Lung (tissue), 12 donors: ENCODE measurements around the gene SLC49A3. TPM values are rescaled to one million over a fixed set of nuclear protein-coding genes. Genes with fewer than 3 reads are reported as not detected.

Experiments
- ATAC-seq: fragments of 200-7000 bp; cut with Tn5 transposase; one replicate; pipeline ENCODE4 v1.9.1; 2020; ENCODE audit warnings: moderate number of reproducible peaks; ENCODE audit not compliant: insufficient read depth, low FRiP score
- DNase-seq, 3 donors: peaks; one replicate each; pipeline ENCODE4 v3.0.0-alpha.2; 2013 to 2017
- H3K27ac ChIP-seq, 2 donors: one replicate each; pipeline ENCODE4 v1.5.1; 2013; ENCODE audit warnings: mild to moderate bottlenecking in 2 of 2, moderate library complexity in 2 of 2, control low read depth in 1 of 2, inconsistent platforms in 1 of 2, low read depth in 1 of 2, low read length in 1 of 2
- H3K27me3 ChIP-seq, 3 donors: one replicate each; pipeline ENCODE4 v1.5.1; 2013; ENCODE audit warnings: low read length in 2 of 3; ENCODE audit not compliant: control insufficient read depth in 3 of 3, insufficient read depth in 3 of 3
- H3K36me3 ChIP-seq, 4 donors: one replicate each; pipeline ENCODE4 v1.5.1; 2013; ENCODE audit warnings: low read length in 4 of 4, mild to moderate bottlenecking in 1 of 4, moderate library complexity in 1 of 4; ENCODE audit not compliant: control insufficient read depth in 4 of 4, insufficient read depth in 4 of 4
- H3K4me1 ChIP-seq, 5 donors: one replicate each; pipeline ENCODE4 v1.5.1; 2013; ENCODE audit warnings: low read length in 5 of 5, mild to moderate bottlenecking in 2 of 5, moderate library complexity in 1 of 5; ENCODE audit not compliant: control insufficient read depth in 5 of 5, insufficient read depth in 5 of 5
- H3K4me3 ChIP-seq: one replicate; pipeline ENCODE4 v1.5.1; 2013; ENCODE audit warnings: mild to moderate bottlenecking, control low read depth, moderate library complexity
- H3K9ac ChIP-seq, 2 donors: one replicate each; pipeline ENCODE4 v1.5.1; 2013; ENCODE audit warnings: low read length in 2 of 2, control low read depth in 1 of 2; ENCODE audit not compliant: insufficient read depth in 1 of 2
- H3K9me3 ChIP-seq, 4 donors: one replicate each; pipeline ENCODE4 v1.5.1; 2013; ENCODE audit warnings: low read length in 3 of 4, mild to moderate bottlenecking in 1 of 4, moderate library complexity in 1 of 4; ENCODE audit not compliant: control insufficient read depth in 4 of 4, insufficient read depth in 3 of 4
- CTCF ChIP-seq: IDR thresholded peaks from 2 replicates; pipeline ENCODE4 v1.5.1; 2012; ENCODE audit warnings: mild to moderate bottlenecking; ENCODE audit errors: control extremely low read depth, extremely low read depth
- WGBS, 2 donors: extraction: QIAGEN DNeasy Blood & Tissue Kit; methylation state at CpG; one replicate each; pipeline ENCODE4 v1.1.7; 2013; 5-methylcytosine and 5-hydroxymethylcytosine counted together
- polyA plus RNA-seq, 2 donors: library from polyadenylated mRNA; stranded (reverse); fragments of 200-250 nt; gene quantifications; one replicate each; pipeline ENCODE4 v1.2.1, GENCODE V29; 2013
- total RNA-seq, 2 donors: library from RNA; depleted of rRNA in 1 of 2; stranded (reverse); fragments of >200 nt in 1 of 2; gene quantifications; one replicate each; pipeline ENCODE4 v1.2.1, GENCODE V29; 2014 to 2021
- donor health status: control.
- donor health status: control.
- donor health status: Bipolar disorder and iron deficiency.
- donor health status: healthy.
- donor health status: DM: yes; HTN: yes; CAD: no.

The SLC49A3 gene
- total and polyA plus RNA-seq, 4 donors: 8.2 to 35.1 (median 17.7) TPM

- no peak for TF ChIP-seq CTCF
- ATAC-seq (no peak), DNase-seq (no peak)
- 66 to 82% methylated on average over 22 to 26 of the region's 26 CpGs for WGBS, 2 donors
- Histone ChIP-seq H3K27me3 (no peaks in the 10 kb centered on the region), H3K27ac (peak overlapping the region; percentile 69 to 92), H3K36me3 (peaks cover 0 to 5% (median 0%) of the 10 kb centered on the region in 4 donors), H3K4me1 (peaks cover 0 to 38% (median 22%) of the 10 kb centered on the region in 5 donors), H3K4me3 (peak overlapping the region; percentile 57), H3K9me3 (no peaks in the 10 kb centered on the region), H3K9ac (no peak overlapping the region)
Measured at GRCh38 chr4:687971-688853, 739 bp downstream of the SLC49A3 start.

GRCh38 chr4:687048-687970 lies 1.6 kb downstream of the SLC49A3 start:
- DNase-seq (no peak), ATAC-seq (peak; percentile 80)
- H3K4me1 ChIP-seq: peaks cover 0 to 38% (median 22%) of the 10 kb centered on the region in 5 donors
- no peak for TF ChIP-seq CTCF
- no peaks in the 10 kb centered on the region for H3K9me3 ChIP-seq
- WGBS, 2 donors: 64 to 66% methylated on average over 37 to 38 of the region's 38 CpGs
- H3K4me3 ChIP-seq: no peak overlapping the region
- H3K36me3 ChIP-seq: peaks cover 0 to 5% (median 0%) of the 10 kb centered on the region in 4 donors
- peak overlapping the region; percentile 69 to 92 for H3K27ac ChIP-seq
- no peak overlapping the region for H3K9ac ChIP-seq
- no peaks in the 10 kb centered on the region for H3K27me3 ChIP-seq

- Histone ChIP-seq H3K27me3 (no peaks in the 10 kb centered on the region), H3K4me1 (peaks cover 0 to 38% (median 22%) of the 10 kb centered on the region in 5 donors), H3K4me3 (no peak overlapping the region), H3K9ac (no peak overlapping the region), H3K36me3 (peaks cover 0 to 5% (median 0%) of the 10 kb centered on the region in 4 donors), H3K9me3 (no peaks in the 10 kb centered on the region), H3K27ac (peak overlapping the region; percentile 29 to 43)
- DNase-seq: no peak
- no peak for ATAC-seq
- TF ChIP-seq CTCF: no peak
- 95% methylated on average over 31 of the region's 31 CpGs for WGBS, 2 donors
Measured at GRCh38 chr4:686413-687040, 2.4 kb downstream of the SLC49A3 start.
